ENCODE measurements around the gene CAD. TPM values are rescaled to one million over a fixed set of nuclear protein-coding genes. Genes with fewer than 3 reads are reported as not detected.

The CAD gene
- total RNA-seq = 100 to 1,000 TPM; 125 to 127 TPM

- Mint-ChIP-seq H3K27ac (peak within 1 kb of the TSS; percentile 88), H3K4me3 (peak within 1 kb of the TSS; percentile 93), H3K36me3 (ENCODE audit: low read depth) (peaks cover 65% of the 10 kb centered on the region), H3K4me1 (ENCODE audit: low read depth) (peaks cover 50% of the 10 kb centered on the region), H3K9me3 (no peaks in the 10 kb centered on the region), H3K27me3 (no peaks in the 10 kb centered on the region)
- intact Hi-C loops (cut with micrococcal nuclease) = loop anchor here (10.0 kb wide), 1 partner anchor 123 kb away; no protein-coding TSS in a partner anchor
- ChIA-PET POLR2A (interaction anchor here (1.5 to 3.8 kb wide), 5 partner anchors 8 to 136 kb away, joined by 3 to 10 read pairs (median 4); no protein-coding TSS in a partner anchor), CTCF (interaction anchor here (1.1 kb wide), 1 partner anchor 62 kb away, joined by 4 read pairs; no protein-coding TSS in a partner anchor)
- no peak for TF ChIP-seq CTCF (IDR thresholded peaks at IDR 0.05)
- peak; percentile 94 for ATAC-seq
- DNase-seq = peak; percentile 92
Measured at GRCh38 chr2:27217173-27218121, at the start of gene CAD. Gene CAD, plus strand, starts transcription at chr2:27217369. Its CDS starts 183 bp downstream, at chr2:27217552.

GRCh38 chr2:27170581-27171337, 46.4 kb upstream of the CAD start:
- CTCF ChIA-PET = interaction anchor here (1.0 to 2.4 kb wide), 31 partner anchors 8 to 239 kb away, joined by 3 to 27 read pairs (median 4); partner anchors contain the start of gene ABHD1
- H3K36me3 Mint-ChIP-seq (ENCODE audit: low read depth) = no peaks in the 10 kb centered on the region
- no peak overlapping the region for H3K27ac Mint-ChIP-seq
- peaks cover 9% of the 10 kb centered on the region for H3K27me3 Mint-ChIP-seq
- POLR2A ChIA-PET = no interaction called here
- no peaks in the 10 kb centered on the region for H3K9me3 Mint-ChIP-seq
- no peak for TF ChIP-seq CTCF (IDR thresholded peaks at IDR 0.05)
- H3K4me3 Mint-ChIP-seq = no peak overlapping the region
- ATAC-seq (no peak), DNase-seq (no peak)
- intact Hi-C loops (cut with micrococcal nuclease) = no loop called here
- peaks cover 6% of the 10 kb centered on the region for H3K4me1 Mint-ChIP-seq (ENCODE audit: low read depth)

- POLR2A ChIA-PET = no interaction called here
- Mint-ChIP-seq H3K36me3 (ENCODE audit: low read depth) (no peaks in the 10 kb centered on the region), H3K27me3 (peaks cover 11% of the 10 kb centered on the region), H3K27ac (no peak overlapping the region), H3K4me1 (ENCODE audit: low read depth) (peaks cover 6% of the 10 kb centered on the region), H3K9me3 (no peaks in the 10 kb centered on the region), H3K4me3 (no peak overlapping the region)
- CTCF ChIA-PET = interaction anchor here (0.8 to 2.4 kb wide), 9 partner anchors 12 to 210 kb away, joined by 3 to 27 read pairs (median 3); no protein-coding TSS in a partner anchor
- intact Hi-C loops (cut with micrococcal nuclease) = no loop called here
- ATAC-seq (no peak), DNase-seq (no peak)
- no peak for TF ChIP-seq CTCF (IDR thresholded peaks at IDR 0.05)
Measured at GRCh38 chr2:27171351-27171848, 45.8 kb upstream of the CAD start.

GRCh38 chr2:27174638-27175037, 42.5 kb upstream of the CAD start:
- CTCF ChIA-PET = interaction anchor here (1.2 to 2.1 kb wide), 3 partner anchors 17 to 105 kb away, joined by 3 to 5 read pairs (median 3); no protein-coding TSS in a partner anchor
- Mint-ChIP-seq H3K9me3 (no peaks in the 10 kb centered on the region), H3K4me1 (ENCODE audit: low read depth) (peaks cover 2% of the 10 kb centered on the region), H3K36me3 (ENCODE audit: low read depth) (no peaks in the 10 kb centered on the region), H3K27me3 (peaks cover 18% of the 10 kb centered on the region), H3K27ac (no peak overlapping the region), H3K4me3 (no peak overlapping the region)
- intact Hi-C loops (cut with micrococcal nuclease) = no loop called here
- TF ChIP-seq CTCF (IDR thresholded peaks at IDR 0.05) = no peak
- POLR2A ChIA-PET = interaction anchor here (0.7 kb wide), 1 partner anchor 36 kb away, joined by 3 read pairs; no protein-coding TSS in a partner anchor
- DNase-seq (no peak), ATAC-seq (no peak)
